ENCODE results near the gene KIAA1217.

Gene KIAA1217

GRCh38 chr10:24208661-24209431 is at the start of gene KIAA1217:
KIAA1217 (plus strand) TSS chr10:24209138; CDS start chr10:24209194, 56 bp downstream.
- DNase-seq = no peak

GRCh38 chr10:24162206-24162985 is 46.5 kb upstream of the KIAA1217 start:
- no peak for DNase-seq

GRCh38 chr10:24163485-24163884 is 45.5 kb upstream of the KIAA1217 start:
- no peak for DNase-seq

- DNase-seq = no peak
These were observed 40.4 kb upstream of the KIAA1217 start for GRCh38 chr10:24168258-24169170.

- no peak for DNase-seq
These were observed 38.7 kb upstream of the KIAA1217 start for GRCh38 chr10:24170199-24170598.

- no peak for DNase-seq
These were observed 36.0 kb upstream of the KIAA1217 start for GRCh38 chr10:24172909-24173308.

GRCh38 chr10:24174014-24174413 is 34.9 kb upstream of the KIAA1217 start:
- DNase-seq = no peak

GRCh38 chr10:24176658-24177057 is 32.3 kb upstream of the KIAA1217 start:
- DNase-seq = no peak

- DNase-seq = no peak
These were observed 31.3 kb upstream of the KIAA1217 start for GRCh38 chr10:24177636-24178035.

- DNase-seq = no peak
These were observed 28.0 kb upstream of the KIAA1217 start for GRCh38 chr10:24180891-24181290.

- DNase-seq = no peak
These were observed 24.5 kb upstream of the KIAA1217 start for GRCh38 chr10:24184455-24184854.

GRCh38 chr10:24193330-24193729 is 15.6 kb upstream of the KIAA1217 start:
- no peak for DNase-seq

- no peak for DNase-seq
These were observed 11.7 kb upstream of the KIAA1217 start for GRCh38 chr10:24197263-24197662.

- DNase-seq = no peak
These were observed 7.3 kb upstream of the KIAA1217 start for GRCh38 chr10:24201503-24202180.

GRCh38 chr10:24202181-24202570 is 6.8 kb upstream of the KIAA1217 start:
- no peak for DNase-seq

GRCh38 chr10:24205821-24206220 is 3.1 kb upstream of the KIAA1217 start:
- no peak for DNase-seq

GRCh38 chr10:24206334-24206733 is 2.6 kb upstream of the KIAA1217 start:
- no peak for DNase-seq

- DNase-seq = no peak
These were observed 2.0 kb upstream of the KIAA1217 start for GRCh38 chr10:24206926-24207325.

GRCh38 chr10:24207341-24207740 is 1.6 kb upstream of the KIAA1217 start:
- no peak for DNase-seq

GRCh38 chr10:24207781-24208611 is 942 bp upstream of the KIAA1217 start:
- DNase-seq = no peak

- DNase-seq = no peak
These were observed 464 bp downstream of the KIAA1217 start for GRCh38 chr10:24209432-24209771.

Measured in KG1 (cell line).